ENCODE results near the gene METRN. TPM values are rescaled to one million over a fixed set of nuclear protein-coding genes. Genes with fewer than 3 reads are reported as not detected.

METRN gene
- total and polyA plus RNA-seq, 12 donors: 51.4 to 103 (median 60.5) TPM

DNA sequence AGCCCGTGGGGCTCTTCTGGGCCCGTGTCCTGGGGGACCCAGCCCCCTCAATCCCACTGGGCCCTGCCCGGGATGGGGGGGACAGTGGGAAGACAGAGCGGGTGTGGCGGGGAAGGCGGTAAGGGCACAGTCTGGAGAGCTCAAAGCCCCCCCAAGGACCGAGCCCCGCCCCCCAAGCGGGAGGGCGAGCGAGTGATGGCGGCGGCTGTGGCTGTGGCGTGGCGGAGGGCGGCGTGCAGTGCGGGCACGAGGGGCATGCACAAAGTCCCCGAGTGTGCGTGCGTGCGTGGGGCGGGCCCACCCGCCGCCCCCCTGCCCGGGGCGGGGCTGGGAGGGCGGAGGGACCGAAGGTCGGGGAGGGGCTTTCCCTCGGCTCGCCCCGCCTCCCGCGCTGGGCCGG lies 21.2 kb upstream of the METRN start:
- TF ChIP-seq, protein P1, sequence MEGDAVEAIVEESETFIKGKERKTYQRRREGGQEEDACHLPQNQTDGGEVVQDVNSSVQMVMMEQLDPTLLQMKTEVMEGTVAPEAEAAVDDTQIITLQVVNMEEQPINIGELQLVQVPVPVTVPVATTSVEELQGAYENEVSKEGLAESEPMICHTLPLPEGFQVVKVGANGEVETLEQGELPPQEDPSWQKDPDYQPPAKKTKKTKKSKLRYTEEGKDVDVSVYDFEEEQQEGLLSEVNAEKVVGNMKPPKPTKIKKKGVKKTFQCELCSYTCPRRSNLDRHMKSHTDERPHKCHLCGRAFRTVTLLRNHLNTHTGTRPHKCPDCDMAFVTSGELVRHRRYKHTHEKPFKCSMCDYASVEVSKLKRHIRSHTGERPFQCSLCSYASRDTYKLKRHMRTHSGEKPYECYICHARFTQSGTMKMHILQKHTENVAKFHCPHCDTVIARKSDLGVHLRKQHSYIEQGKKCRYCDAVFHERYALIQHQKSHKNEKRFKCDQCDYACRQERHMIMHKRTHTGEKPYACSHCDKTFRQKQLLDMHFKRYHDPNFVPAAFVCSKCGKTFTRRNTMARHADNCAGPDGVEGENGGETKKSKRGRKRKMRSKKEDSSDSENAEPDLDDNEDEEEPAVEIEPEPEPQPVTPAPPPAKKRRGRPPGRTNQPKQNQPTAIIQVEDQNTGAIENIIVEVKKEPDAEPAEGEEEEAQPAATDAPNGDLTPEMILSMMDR (IDR thresholded peaks at IDR 0.05): no peak
- H3K27me3 ChIP-seq: peaks cover 20 to 75% (median 71%) of the 10 kb centered on the region in 7 donors
- H3K4me1 ChIP-seq: peaks cover 15 to 39% (median 33%) of the 10 kb centered on the region in 9 donors
- no peak for ATAC-seq
- H3K4me3 ChIP-seq: no peak overlapping the region
- no peak for DNase-seq
- H3K9me3 ChIP-seq: no peaks in the 10 kb centered on the region
- WGBS, 2 donors: 3% methylated on average over 31 to 36 of the region's 37 CpGs
- no peak overlapping the region for H3K27ac ChIP-seq
- intact Hi-C loops (cut with DNase I): no loop called here
- H3K36me3 ChIP-seq: no peaks in the 10 kb centered on the region

DNA sequence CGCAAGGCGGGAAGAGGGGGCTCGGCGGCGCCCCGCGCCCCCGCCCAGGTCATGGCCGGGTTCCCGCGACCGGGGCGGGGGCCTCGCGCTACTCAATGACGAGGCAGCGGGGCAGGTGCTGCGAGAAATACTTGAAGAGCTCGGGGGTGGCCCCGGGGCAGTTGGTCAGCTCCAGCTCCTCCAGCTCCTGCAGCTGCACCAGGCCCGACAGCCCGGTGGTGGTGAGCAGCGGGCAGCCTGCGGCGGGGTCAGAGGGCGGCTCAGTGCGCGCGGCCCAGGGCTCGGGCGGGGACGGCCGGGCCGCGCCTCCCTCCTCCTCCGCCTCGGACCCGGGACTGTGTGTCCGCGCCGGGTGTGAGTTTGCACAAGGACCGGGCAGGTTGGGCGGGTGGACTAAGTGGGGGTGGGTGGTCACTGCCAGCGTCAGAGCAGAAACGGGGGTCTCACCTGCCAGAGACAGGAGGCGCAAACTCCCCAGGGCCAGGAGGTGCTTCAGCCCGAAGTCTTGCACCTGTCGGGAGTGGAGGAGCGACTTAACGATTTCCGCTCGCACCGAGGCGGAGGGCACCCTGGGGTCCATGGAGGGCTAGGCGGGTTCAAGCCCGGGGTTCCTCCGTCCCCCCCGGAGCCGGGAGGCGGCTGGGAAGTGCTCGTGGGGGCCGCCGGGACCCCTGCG lies 20.6 kb upstream of the METRN start:
- DNase-seq: no peak
- TF ChIP-seq, protein P1 (IDR thresholded peaks at IDR 0.05): no peak
- Histone ChIP-seq H3K27me3 (peaks cover 20 to 81% (median 76%) of the 10 kb centered on the region in 7 donors), H3K4me1 (peaks cover 12 to 34% (median 28%) of the 10 kb centered on the region in 9 donors), H3K36me3 (no peaks in the 10 kb centered on the region), H3K4me3 (peak overlapping the region in 1 of 10 donors; percentile 44), H3K9me3 (no peaks in the 10 kb centered on the region), H3K27ac (no peak overlapping the region)
- 1 to 3% methylated on average over 38 to 64 of the region's 64 CpGs for WGBS, 2 donors
- ATAC-seq: no peak
- intact Hi-C loops (cut with DNase I): no loop called here

DNA sequence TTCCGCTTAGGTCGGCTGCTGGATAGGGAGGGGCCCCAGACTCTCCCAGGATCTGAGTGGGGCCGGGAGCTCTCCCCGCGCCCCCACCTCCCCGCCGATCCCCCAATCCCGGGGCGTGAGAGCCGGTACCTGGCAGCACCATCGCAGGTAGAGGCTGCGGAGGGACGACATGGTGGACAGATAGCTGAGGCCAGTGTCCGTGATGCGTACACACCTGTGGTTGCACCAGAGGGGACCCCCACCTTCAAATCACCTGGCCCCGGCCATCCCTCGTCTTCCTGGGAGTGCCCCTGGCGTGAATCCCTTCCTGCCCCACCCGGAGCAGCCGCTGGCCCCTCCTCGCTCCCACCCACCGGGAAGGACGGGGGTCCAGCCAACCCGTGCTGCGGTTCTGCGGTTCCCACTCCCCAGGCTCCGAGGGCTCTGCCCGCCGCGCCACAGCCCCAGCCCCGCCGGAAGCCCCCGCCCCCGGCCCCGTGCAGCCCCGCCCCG lies 20.0 kb upstream of the METRN start:
- ATAC-seq: no peak

DNA sequence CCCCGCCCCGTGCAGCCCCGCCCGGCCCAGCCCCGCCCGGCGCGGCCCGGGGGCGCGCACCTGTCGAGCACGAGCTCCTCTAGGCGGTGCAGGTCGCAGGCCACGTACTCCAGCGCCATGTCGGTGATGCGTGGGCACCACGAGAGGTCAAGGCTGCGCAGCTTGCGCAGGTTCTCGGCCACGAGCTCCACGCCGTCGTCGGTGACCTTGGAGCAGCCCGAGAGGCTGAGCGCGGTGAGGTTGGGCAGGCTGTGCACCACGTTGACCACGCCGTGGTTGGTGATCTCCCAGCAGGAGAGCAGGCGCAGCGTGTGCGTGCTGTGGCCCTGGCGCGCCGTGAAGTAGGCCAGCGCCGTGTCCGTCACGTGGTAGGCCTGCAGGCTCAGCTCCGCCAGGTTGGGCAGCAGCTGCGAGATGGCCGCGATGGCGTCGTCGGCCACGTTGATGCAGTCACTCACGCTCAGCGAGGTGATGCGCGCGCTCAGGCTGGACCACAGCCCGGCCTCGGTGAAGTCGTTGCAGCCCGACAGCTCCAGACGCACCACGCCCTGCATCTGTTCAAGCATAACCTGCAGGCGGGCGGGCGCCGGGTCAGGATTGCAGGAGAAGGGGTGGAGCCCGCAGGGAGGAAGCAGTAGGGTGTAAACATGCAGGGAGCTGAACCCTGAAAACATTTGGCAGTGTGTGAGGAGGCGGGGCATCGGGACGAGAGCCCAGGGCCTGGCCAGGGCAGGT lies 19.4 kb upstream of the METRN start:
- no peak overlapping the region for H3K27ac ChIP-seq
- WGBS, 2 donors: 2 to 4% methylated on average over 62 to 71 of the region's 71 CpGs
- H3K4me3 ChIP-seq: peak overlapping the region in 3 of 10 donors; percentile 19 to 44 (median 28)
- ATAC-seq (peak in 2 of 8 donors; percentile 25 to 36), DNase-seq (no peak)
- TF ChIP-seq, protein P1 (IDR thresholded peaks at IDR 0.05): no peak
- H3K4me1 ChIP-seq: peaks cover 5 to 26% (median 20%) of the 10 kb centered on the region in 9 donors
- H3K27me3 ChIP-seq: peaks cover 25 to 93% (median 88%) of the 10 kb centered on the region in 7 donors
- H3K36me3 ChIP-seq: no peaks in the 10 kb centered on the region
- H3K9me3 ChIP-seq: no peaks in the 10 kb centered on the region
- intact Hi-C loops (cut with DNase I): no loop called here

More for the DNA sequence above, 20.0 kb upstream of the METRN start:
- TF ChIP-seq, protein P1 (IDR thresholded peaks at IDR 0.05): no peak
- Histone ChIP-seq H3K27ac (no peak overlapping the region), H3K4me1 (peaks cover 7 to 28% (median 22%) of the 10 kb centered on the region in 9 donors), H3K4me3 (peak overlapping the region in 1 of 10 donors; percentile 44), H3K36me3 (no peaks in the 10 kb centered on the region), H3K9me3 (no peaks in the 10 kb centered on the region), H3K27me3 (peaks cover 20 to 87% (median 82%) of the 10 kb centered on the region in 7 donors)
- intact Hi-C loops (cut with DNase I): no loop called here
- 1 to 2% methylated on average over 26 to 37 of the region's 37 CpGs for WGBS, 2 donors
- no peak for DNase-seq
